Fibroblast of lung (primary cell): ENCODE measurements around the gene PLSCR1.

Experiments
- EZH2 ChIP-seq: IDR thresholded peaks from 2 replicates; pipeline ENCODE4 v1.5.1; 2012; ENCODE audit warnings: low read length, control low read depth, mild to moderate bottlenecking; ENCODE audit errors: missing control alignments
- TF ChIP-seq, protein P1 (sequence below), 2 donors: IDR thresholded peaks in 1 of 2; conservative IDR thresholded peaks in 1 of 2; 1 replicate in 1 of 2; 2 replicates in 1 of 2; pipeline ENCODE4 v1.5.1; 2011 to 2012; ENCODE audit warnings: low read length in 2 of 2, control low read depth in 1 of 2, inconsistent platforms in 1 of 2, low read depth in 1 of 2, mild to moderate bottlenecking in 1 of 2

- TF ChIP-seq, protein P1, sequence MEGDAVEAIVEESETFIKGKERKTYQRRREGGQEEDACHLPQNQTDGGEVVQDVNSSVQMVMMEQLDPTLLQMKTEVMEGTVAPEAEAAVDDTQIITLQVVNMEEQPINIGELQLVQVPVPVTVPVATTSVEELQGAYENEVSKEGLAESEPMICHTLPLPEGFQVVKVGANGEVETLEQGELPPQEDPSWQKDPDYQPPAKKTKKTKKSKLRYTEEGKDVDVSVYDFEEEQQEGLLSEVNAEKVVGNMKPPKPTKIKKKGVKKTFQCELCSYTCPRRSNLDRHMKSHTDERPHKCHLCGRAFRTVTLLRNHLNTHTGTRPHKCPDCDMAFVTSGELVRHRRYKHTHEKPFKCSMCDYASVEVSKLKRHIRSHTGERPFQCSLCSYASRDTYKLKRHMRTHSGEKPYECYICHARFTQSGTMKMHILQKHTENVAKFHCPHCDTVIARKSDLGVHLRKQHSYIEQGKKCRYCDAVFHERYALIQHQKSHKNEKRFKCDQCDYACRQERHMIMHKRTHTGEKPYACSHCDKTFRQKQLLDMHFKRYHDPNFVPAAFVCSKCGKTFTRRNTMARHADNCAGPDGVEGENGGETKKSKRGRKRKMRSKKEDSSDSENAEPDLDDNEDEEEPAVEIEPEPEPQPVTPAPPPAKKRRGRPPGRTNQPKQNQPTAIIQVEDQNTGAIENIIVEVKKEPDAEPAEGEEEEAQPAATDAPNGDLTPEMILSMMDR (conservative IDR thresholded peaks at IDR 0.05 in 1 of 2, IDR thresholded peaks at IDR 0.05 in 1 of 2; ENCODE audit: low read depth in 1 of 2, low read length in 2 of 2): no peak
- no peak for TF ChIP-seq EZH2
These were observed 39.8 kb downstream of the PLSCR1 start for GRCh38 chr3:146504498-146505197.
